Rectal smooth muscle tissue (tissue), 1 donor: Measurements from ENCODE around the gene CD8B2.
"Not testable (repeated sequence)": the region's sequence is repeated elsewhere in the genome, so short reads cannot be mapped to it uniquely, and the experiment has no call there.

Experiments used
- H3K27ac ChIP-seq: one replicate; pipeline ENCODE4 v1.7.0; 2013; ENCODE audit warnings: low read depth, low read length, inconsistent platforms
- H3K27me3 ChIP-seq: one replicate; pipeline ENCODE4 v1.7.0; 2013; ENCODE audit warnings: low read length; ENCODE audit not compliant: control insufficient read depth, insufficient read depth
- H3K36me3 ChIP-seq: one replicate; pipeline ENCODE4 v1.7.0; 2013; ENCODE audit warnings: low read length; ENCODE audit not compliant: control insufficient read depth, insufficient read depth
- H3K4me1 ChIP-seq: one replicate; pipeline ENCODE4 v1.7.0; 2013; ENCODE audit warnings: low read length; ENCODE audit not compliant: control insufficient read depth, insufficient read depth
- H3K4me3 ChIP-seq: one replicate; pipeline ENCODE4 v1.7.0; 2013; ENCODE audit warnings: low read length
- H3K9ac ChIP-seq: one replicate; pipeline ENCODE4 v1.7.0; 2013; ENCODE audit warnings: low read length

The CD8B2 gene

GRCh38 chr2:106486551-106487385, at the start of gene CD8B2:
CD8B2 (plus strand) TSS chr2:106487364; CDS start chr2:106487427, 63 bp downstream.
- H3K4me3 ChIP-seq, H3K4me1 ChIP-seq, H3K27ac ChIP-seq, H3K36me3 ChIP-seq, H3K9ac ChIP-seq, H3K27me3 ChIP-seq: not testable (repeated sequence)

- H3K36me3 ChIP-seq, H3K9ac ChIP-seq, H3K27me3 ChIP-seq, H3K27ac ChIP-seq, H3K4me3 ChIP-seq, H3K4me1 ChIP-seq: not testable (repeated sequence)
Measured at GRCh38 chr2:106461882-106462281, 25.3 kb upstream of the CD8B2 start.

GRCh38 chr2:106467516-106467915, 19.6 kb upstream of the CD8B2 start:
- not testable (repeated sequence) for H3K27ac ChIP-seq, H3K36me3 ChIP-seq, H3K9ac ChIP-seq, H3K27me3 ChIP-seq, H3K4me3 ChIP-seq, H3K4me1 ChIP-seq

GRCh38 chr2:106468107-106468506, 19.1 kb upstream of the CD8B2 start, which contains the start of gene RGPD3:
RGPD3 (minus strand) TSS chr2:106468413; CDS start chr2:106468288, 125 bp downstream.
- H3K4me1 ChIP-seq, H3K9ac ChIP-seq, H3K4me3 ChIP-seq, H3K27me3 ChIP-seq, H3K36me3 ChIP-seq, H3K27ac ChIP-seq: not testable (repeated sequence)

GRCh38 chr2:106470658-106471057, 16.5 kb upstream of the CD8B2 start:
- not testable (repeated sequence) for H3K36me3 ChIP-seq, H3K9ac ChIP-seq, H3K4me3 ChIP-seq, H3K27ac ChIP-seq, H3K27me3 ChIP-seq, H3K4me1 ChIP-seq

GRCh38 chr2:106477647-106478046, 9.5 kb upstream of the CD8B2 start:
- not testable (repeated sequence) for H3K27ac ChIP-seq, H3K4me3 ChIP-seq, H3K36me3 ChIP-seq, H3K9ac ChIP-seq, H3K27me3 ChIP-seq, H3K4me1 ChIP-seq

GRCh38 chr2:106479563-106479962, 7.6 kb upstream of the CD8B2 start:
- H3K27ac ChIP-seq, H3K36me3 ChIP-seq, H3K4me3 ChIP-seq, H3K27me3 ChIP-seq, H3K9ac ChIP-seq, H3K4me1 ChIP-seq: not testable (repeated sequence)

- H3K27ac ChIP-seq, H3K4me1 ChIP-seq, H3K4me3 ChIP-seq, H3K9ac ChIP-seq, H3K27me3 ChIP-seq, H3K36me3 ChIP-seq: not testable (repeated sequence)
Measured at GRCh38 chr2:106487386-106488191, 425 bp downstream of the CD8B2 start.

- H3K36me3 ChIP-seq, H3K9ac ChIP-seq, H3K27me3 ChIP-seq, H3K4me1 ChIP-seq, H3K4me3 ChIP-seq, H3K27ac ChIP-seq: not testable (repeated sequence)
Measured at GRCh38 chr2:106489701-106490100, 2.5 kb downstream of the CD8B2 start.

GRCh38 chr2:106492399-106492798, 5.2 kb downstream of the CD8B2 start:
- not testable (repeated sequence) for H3K4me1 ChIP-seq, H3K36me3 ChIP-seq, H3K27me3 ChIP-seq, H3K27ac ChIP-seq, H3K9ac ChIP-seq, H3K4me3 ChIP-seq

GRCh38 chr2:106492913-106493312, 5.7 kb downstream of the CD8B2 start:
- H3K4me3 ChIP-seq, H3K27me3 ChIP-seq, H3K4me1 ChIP-seq, H3K9ac ChIP-seq, H3K27ac ChIP-seq, H3K36me3 ChIP-seq: not testable (repeated sequence)

- not testable (repeated sequence) for H3K4me1 ChIP-seq, H3K4me3 ChIP-seq, H3K27ac ChIP-seq, H3K36me3 ChIP-seq, H3K27me3 ChIP-seq, H3K9ac ChIP-seq
Measured at GRCh38 chr2:106498549-106498948, 11.4 kb downstream of the CD8B2 start.

- not testable (repeated sequence) for H3K36me3 ChIP-seq, H3K4me3 ChIP-seq, H3K27me3 ChIP-seq, H3K9ac ChIP-seq, H3K27ac ChIP-seq, H3K4me1 ChIP-seq
Measured at GRCh38 chr2:106500350-106500749, 13.2 kb downstream of the CD8B2 start.
